Hepatocyte (in vitro differentiated cells): ENCODE measurements around the gene CST7.

Source experiments
- CTCF ChIP-seq: fragments of 200-600 bp; sonication (generic); IDR thresholded peaks from 2 replicates; pipeline ENCODE4 v1.5.1; 2016; ENCODE audit warnings: antibody characterized with exemption, mild to moderate bottlenecking; ENCODE audit not compliant: poor library complexity
- EZH2 ChIP-seq: fragments of 200-600 bp; sonication (generic); IDR thresholded peaks from 2 replicates; pipeline ENCODE4 v1.6.1; 2016; ENCODE audit warnings: antibody characterized with exemption, mild to moderate bottlenecking, borderline replicate concordance

GRCh38 chr20:24990810-24991252, 41.8 kb downstream of the CST7 start:
- no peak for TF ChIP-seq CTCF
- TF ChIP-seq EZH2 = no peak
